WTC11 (cell line): Measurements from ENCODE around the gene TAGLN3. TPM values are rescaled to one million over a fixed set of nuclear protein-coding genes. Genes with fewer than 3 reads are reported as not detected.

ENCODE experiments used
- ATAC-seq: fragments of 200-7000 bp; cut with Tn5 transposase; 2 replicates; pipeline ENCODE4 v1.10.0; 2021; ENCODE audit warnings: mild to moderate bottlenecking, moderate library complexity
- CTCF ChIA-PET: fragments of 300-600 bp; sonication (Branson Sonifier 250); formaldehyde crosslinking; loops from one replicate; lab custom pipeline; 2021; ENCODE audit warnings: antibody characterized with exemption; lab: Charles Lee
- POLR2A ChIA-PET: fragments of 350-600 bp; sonication (Branson Sonifier 250); formaldehyde crosslinking; loops from one replicate; lab custom pipeline; 2021; ENCODE audit warnings: antibody characterized with exemption; lab: Charles Lee
- DNase-seq: peaks from one replicate; pipeline ENCODE4 v3.0.0; 2021; ENCODE audit warnings: low spot score
- H3K27ac Mint-ChIP-seq: 2 replicates; pipeline ENCODE4 v1.8.0; 2021; ENCODE audit warnings: mixed read lengths
- H3K27me3 Mint-ChIP-seq: 2 replicates; pipeline ENCODE4 v1.8.0; 2021; ENCODE audit warnings: low read depth, mild to moderate bottlenecking, moderate library complexity, mixed read lengths
- H3K36me3 Mint-ChIP-seq: 2 replicates; pipeline ENCODE4 v1.8.0; 2021; ENCODE audit warnings: mixed read lengths
- H3K4me1 Mint-ChIP-seq: 2 replicates; pipeline ENCODE4 v1.8.0; 2022; ENCODE audit warnings: mixed read lengths
- H3K4me3 Mint-ChIP-seq: 2 replicates; pipeline ENCODE4 v1.8.0; 2021; ENCODE audit warnings: mild to moderate bottlenecking, moderate library complexity, mixed read lengths
- H3K9me3 Mint-ChIP-seq: 2 replicates; pipeline ENCODE4 v1.8.0; 2021; ENCODE audit warnings: mixed read lengths
- ATF1 ChIP-seq: sonication (generic); formaldehyde crosslinking; IDR thresholded peaks from 2 replicates; pipeline ENCODE4 v1.8.1; 2023; ENCODE audit warnings: mild to moderate bottlenecking, moderate library complexity, missing genetic modification reagents
- EMX1 ChIP-seq: fragments of 250-450 bp; sonication (Bioruptor Pico); IDR thresholded peaks from 2 replicates; pipeline ENCODE4 v1.8.0; 2021; ENCODE audit warnings: mild to moderate bottlenecking
- HMGA2 ChIP-seq: fragments of 250-450 bp; sonication (Bioruptor Pico); IDR thresholded peaks from 2 replicates; pipeline ENCODE4 v1.4.0; 2021; ENCODE audit warnings: mild to moderate bottlenecking, moderate library complexity
- PRRX2 ChIP-seq: fragments of 250-450 bp; sonication (Bioruptor Pico); IDR thresholded peaks from 2 replicates; pipeline ENCODE4 v1.8.0; 2021; ENCODE audit warnings: mild to moderate bottlenecking
- SMAD4 ChIP-seq: sonication (generic); formaldehyde crosslinking; IDR thresholded peaks from 2 replicates; pipeline ENCODE4 v1.8.0; 2022; ENCODE audit warnings: mild to moderate bottlenecking, missing genetic modification reagents
- TEAD1 ChIP-seq: sonication (generic); formaldehyde crosslinking; IDR thresholded peaks from 2 replicates; pipeline ENCODE4 v1.8.0; 2022; ENCODE audit warnings: mild to moderate bottlenecking, missing genetic modification reagents
- ZNF219 ChIP-seq: sonication (generic); formaldehyde crosslinking; IDR thresholded peaks from 2 replicates; pipeline ENCODE4 v1.8.0; 2023; ENCODE audit warnings: missing genetic modification reagents, mild to moderate bottlenecking, borderline replicate concordance
- total RNA-seq: library from RNA; stranded (reverse); gene quantifications from 3 replicates; pipeline ENCODE4 v1.2.3, GENCODE V29; 2021
- TF ChIP-seq, protein P1 (sequence below): sonication (generic); formaldehyde crosslinking; IDR thresholded peaks from 2 replicates; pipeline ENCODE4 v1.8.1; 2023; ENCODE audit warnings: mild to moderate bottlenecking, missing genetic modification reagents, moderate library complexity
- TF ChIP-seq, protein P2 (sequence below): sonication (generic); formaldehyde crosslinking; IDR thresholded peaks from 2 replicates; pipeline ENCODE4 v1.8.1; 2023; ENCODE audit warnings: mild to moderate bottlenecking, missing genetic modification reagents, borderline replicate concordance
- TF ChIP-seq, protein P3 (sequence below): sonication (generic); formaldehyde crosslinking; IDR thresholded peaks from 2 replicates; pipeline ENCODE4 v1.8.0; 2022; ENCODE audit warnings: missing genetic modification reagents
- TF ChIP-seq, protein P4 (sequence below): sonication (generic); formaldehyde crosslinking; IDR thresholded peaks from 2 replicates; pipeline ENCODE4 v1.8.0; 2023; ENCODE audit warnings: missing genetic modification reagents
- TF ChIP-seq, protein P5 (sequence below): sonication (generic); formaldehyde crosslinking; IDR thresholded peaks from 2 replicates; pipeline ENCODE4 v1.8.0; 2022; ENCODE audit warnings: mild to moderate bottlenecking, missing genetic modification reagents
- TF ChIP-seq, protein P6 (sequence below): sonication (generic); formaldehyde crosslinking; IDR thresholded peaks from 2 replicates; pipeline ENCODE4 v1.8.0; 2023; ENCODE audit warnings: missing genetic modification reagents, mild to moderate bottlenecking, borderline replicate concordance
- TF ChIP-seq, protein P7 (sequence below): sonication (generic); formaldehyde crosslinking; conservative IDR thresholded peaks from 2 replicates; pipeline ENCODE4 v1.8.1; 2022; ENCODE audit warnings: mild to moderate bottlenecking, missing genetic modification reagents
- TF ChIP-seq, protein P8 (sequence below): sonication (generic); formaldehyde crosslinking; IDR thresholded peaks from 2 replicates; pipeline ENCODE4 v1.8.0; 2022; ENCODE audit warnings: mild to moderate bottlenecking, missing genetic modification reagents
- TF ChIP-seq, protein P9 (sequence below): fragments of 250-450 bp; sonication (Bioruptor Pico); IDR thresholded peaks from 2 replicates; pipeline ENCODE4 v1.9.0; 2021; ENCODE audit warnings: moderate library complexity, mild to moderate bottlenecking, inconsistent platforms, borderline replicate concordance

Gene TAGLN3
- total RNA-seq, 1 experiment from 2014 or later = 2.8 TPM

DNA sequence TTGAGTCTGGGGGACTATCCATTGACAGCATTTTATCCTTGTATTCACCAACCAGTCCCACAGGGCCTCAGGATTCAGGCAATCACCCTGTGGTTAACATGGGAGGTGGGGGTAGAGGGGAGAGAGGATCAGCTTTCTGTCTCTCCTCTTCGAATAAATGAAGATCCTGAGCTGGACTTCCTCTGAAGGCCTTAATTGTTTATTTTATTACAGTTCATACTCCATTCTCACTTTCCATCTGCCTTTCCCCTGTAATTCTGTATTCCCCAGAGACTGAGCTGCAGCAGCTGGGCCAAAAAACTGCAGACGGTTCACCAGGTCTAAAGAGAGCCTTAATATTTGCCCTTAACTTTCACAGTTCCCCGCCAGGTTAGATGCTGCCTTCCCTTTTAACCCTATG lies 11.9 kb downstream of the TAGLN3 start (continued):
- TF ChIP-seq ZNF219 (CRISPR knock-in tag) = no peak
- TF ChIP-seq, protein P1, sequence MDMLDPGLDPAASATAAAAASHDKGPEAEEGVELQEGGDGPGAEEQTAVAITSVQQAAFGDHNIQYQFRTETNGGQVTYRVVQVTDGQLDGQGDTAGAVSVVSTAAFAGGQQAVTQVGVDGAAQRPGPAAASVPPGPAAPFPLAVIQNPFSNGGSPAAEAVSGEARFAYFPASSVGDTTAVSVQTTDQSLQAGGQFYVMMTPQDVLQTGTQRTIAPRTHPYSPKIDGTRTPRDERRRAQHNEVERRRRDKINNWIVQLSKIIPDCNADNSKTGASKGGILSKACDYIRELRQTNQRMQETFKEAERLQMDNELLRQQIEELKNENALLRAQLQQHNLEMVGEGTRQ (CRISPR knock-in tag) = no peak
- TF ChIP-seq, protein P2, sequence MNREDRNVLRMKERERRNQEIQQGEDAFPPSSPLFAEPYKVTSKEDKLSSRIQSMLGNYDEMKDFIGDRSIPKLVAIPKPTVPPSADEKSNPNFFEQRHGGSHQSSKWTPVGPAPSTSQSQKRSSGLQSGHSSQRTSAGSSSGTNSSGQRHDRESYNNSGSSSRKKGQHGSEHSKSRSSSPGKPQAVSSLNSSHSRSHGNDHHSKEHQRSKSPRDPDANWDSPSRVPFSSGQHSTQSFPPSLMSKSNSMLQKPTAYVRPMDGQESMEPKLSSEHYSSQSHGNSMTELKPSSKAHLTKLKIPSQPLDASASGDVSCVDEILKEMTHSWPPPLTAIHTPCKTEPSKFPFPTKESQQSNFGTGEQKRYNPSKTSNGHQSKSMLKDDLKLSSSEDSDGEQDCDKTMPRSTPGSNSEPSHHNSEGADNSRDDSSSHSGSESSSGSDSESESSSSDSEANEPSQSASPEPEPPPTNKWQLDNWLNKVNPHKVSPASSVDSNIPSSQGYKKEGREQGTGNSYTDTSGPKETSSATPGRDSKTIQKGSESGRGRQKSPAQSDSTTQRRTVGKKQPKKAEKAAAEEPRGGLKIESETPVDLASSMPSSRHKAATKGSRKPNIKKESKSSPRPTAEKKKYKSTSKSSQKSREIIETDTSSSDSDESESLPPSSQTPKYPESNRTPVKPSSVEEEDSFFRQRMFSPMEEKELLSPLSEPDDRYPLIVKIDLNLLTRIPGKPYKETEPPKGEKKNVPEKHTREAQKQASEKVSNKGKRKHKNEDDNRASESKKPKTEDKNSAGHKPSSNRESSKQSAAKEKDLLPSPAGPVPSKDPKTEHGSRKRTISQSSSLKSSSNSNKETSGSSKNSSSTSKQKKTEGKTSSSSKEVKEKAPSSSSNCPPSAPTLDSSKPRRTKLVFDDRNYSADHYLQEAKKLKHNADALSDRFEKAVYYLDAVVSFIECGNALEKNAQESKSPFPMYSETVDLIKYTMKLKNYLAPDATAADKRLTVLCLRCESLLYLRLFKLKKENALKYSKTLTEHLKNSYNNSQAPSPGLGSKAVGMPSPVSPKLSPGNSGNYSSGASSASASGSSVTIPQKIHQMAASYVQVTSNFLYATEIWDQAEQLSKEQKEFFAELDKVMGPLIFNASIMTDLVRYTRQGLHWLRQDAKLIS (CRISPR knock-in tag) = no peak
- TF ChIP-seq, protein P3, sequence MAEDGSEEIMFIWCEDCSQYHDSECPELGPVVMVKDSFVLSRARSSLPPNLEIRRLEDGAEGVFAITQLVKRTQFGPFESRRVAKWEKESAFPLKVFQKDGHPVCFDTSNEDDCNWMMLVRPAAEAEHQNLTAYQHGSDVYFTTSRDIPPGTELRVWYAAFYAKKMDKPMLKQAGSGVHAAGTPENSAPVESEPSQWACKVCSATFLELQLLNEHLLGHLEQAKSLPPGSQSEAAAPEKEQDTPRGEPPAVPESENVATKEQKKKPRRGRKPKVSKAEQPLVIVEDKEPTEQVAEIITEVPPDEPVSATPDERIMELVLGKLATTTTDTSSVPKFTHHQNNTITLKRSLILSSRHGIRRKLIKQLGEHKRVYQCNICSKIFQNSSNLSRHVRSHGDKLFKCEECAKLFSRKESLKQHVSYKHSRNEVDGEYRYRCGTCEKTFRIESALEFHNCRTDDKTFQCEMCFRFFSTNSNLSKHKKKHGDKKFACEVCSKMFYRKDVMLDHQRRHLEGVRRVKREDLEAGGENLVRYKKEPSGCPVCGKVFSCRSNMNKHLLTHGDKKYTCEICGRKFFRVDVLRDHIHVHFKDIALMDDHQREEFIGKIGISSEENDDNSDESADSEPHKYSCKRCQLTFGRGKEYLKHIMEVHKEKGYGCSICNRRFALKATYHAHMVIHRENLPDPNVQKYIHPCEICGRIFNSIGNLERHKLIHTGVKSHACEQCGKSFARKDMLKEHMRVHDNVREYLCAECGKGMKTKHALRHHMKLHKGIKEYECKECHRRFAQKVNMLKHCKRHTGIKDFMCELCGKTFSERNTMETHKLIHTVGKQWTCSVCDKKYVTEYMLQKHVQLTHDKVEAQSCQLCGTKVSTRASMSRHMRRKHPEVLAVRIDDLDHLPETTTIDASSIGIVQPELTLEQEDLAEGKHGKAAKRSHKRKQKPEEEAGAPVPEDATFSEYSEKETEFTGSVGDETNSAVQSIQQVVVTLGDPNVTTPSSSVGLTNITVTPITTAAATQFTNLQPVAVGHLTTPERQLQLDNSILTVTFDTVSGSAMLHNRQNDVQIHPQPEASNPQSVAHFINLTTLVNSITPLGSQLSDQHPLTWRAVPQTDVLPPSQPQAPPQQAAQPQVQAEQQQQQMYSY (CRISPR knock-in tag) = no peak
- TF ChIP-seq, protein P4, sequence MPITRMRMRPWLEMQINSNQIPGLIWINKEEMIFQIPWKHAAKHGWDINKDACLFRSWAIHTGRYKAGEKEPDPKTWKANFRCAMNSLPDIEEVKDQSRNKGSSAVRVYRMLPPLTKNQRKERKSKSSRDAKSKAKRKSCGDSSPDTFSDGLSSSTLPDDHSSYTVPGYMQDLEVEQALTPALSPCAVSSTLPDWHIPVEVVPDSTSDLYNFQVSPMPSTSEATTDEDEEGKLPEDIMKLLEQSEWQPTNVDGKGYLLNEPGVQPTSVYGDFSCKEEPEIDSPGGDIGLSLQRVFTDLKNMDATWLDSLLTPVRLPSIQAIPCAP = no peak
- TF ChIP-seq, protein P5, sequence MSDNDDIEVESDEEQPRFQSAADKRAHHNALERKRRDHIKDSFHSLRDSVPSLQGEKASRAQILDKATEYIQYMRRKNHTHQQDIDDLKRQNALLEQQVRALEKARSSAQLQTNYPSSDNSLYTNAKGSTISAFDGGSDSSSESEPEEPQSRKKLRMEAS (CRISPR knock-in tag) = no peak
- TF ChIP-seq, protein P6, sequence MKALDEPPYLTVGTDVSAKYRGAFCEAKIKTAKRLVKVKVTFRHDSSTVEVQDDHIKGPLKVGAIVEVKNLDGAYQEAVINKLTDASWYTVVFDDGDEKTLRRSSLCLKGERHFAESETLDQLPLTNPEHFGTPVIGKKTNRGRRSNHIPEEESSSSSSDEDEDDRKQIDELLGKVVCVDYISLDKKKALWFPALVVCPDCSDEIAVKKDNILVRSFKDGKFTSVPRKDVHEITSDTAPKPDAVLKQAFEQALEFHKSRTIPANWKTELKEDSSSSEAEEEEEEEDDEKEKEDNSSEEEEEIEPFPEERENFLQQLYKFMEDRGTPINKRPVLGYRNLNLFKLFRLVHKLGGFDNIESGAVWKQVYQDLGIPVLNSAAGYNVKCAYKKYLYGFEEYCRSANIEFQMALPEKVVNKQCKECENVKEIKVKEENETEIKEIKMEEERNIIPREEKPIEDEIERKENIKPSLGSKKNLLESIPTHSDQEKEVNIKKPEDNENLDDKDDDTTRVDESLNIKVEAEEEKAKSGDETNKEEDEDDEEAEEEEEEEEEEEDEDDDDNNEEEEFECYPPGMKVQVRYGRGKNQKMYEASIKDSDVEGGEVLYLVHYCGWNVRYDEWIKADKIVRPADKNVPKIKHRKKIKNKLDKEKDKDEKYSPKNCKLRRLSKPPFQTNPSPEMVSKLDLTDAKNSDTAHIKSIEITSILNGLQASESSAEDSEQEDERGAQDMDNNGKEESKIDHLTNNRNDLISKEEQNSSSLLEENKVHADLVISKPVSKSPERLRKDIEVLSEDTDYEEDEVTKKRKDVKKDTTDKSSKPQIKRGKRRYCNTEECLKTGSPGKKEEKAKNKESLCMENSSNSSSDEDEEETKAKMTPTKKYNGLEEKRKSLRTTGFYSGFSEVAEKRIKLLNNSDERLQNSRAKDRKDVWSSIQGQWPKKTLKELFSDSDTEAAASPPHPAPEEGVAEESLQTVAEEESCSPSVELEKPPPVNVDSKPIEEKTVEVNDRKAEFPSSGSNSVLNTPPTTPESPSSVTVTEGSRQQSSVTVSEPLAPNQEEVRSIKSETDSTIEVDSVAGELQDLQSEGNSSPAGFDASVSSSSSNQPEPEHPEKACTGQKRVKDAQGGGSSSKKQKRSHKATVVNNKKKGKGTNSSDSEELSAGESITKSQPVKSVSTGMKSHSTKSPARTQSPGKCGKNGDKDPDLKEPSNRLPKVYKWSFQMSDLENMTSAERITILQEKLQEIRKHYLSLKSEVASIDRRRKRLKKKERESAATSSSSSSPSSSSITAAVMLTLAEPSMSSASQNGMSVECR (CRISPR knock-in tag) = no peak
- TF ChIP-seq SMAD4 (CRISPR knock-in tag) = no peak

DNA sequence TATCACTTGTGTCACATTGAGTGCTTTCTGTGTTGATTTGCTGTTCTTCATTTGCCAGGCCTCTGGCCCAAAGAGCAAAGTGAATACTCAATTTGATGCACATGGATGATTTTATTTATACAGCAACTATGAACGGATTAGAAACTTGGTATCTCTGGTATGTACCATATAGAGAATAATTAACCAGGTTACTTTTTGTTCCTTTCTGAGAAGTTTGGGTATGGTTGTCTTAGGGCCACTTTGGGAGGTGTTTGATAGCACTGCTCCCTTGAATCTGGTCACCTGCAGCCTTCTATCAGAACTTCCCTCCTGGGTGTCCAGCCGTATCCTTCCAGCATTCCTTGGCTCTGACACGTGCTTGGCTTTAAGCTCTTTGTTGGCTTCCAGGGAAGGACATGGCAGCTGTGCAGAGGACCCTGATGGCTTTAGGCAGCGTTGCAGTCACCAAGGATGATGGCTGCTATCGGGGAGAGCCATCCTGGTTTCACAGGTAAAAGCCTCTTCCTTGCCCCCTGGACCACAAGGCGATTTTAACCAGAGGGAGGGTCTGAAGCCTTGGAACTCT lies 12.7 kb downstream of the TAGLN3 start:
- H3K4me1 Mint-ChIP-seq = peaks cover 9% of the 10 kb centered on the region; the same call in 1 of the 2 replicates
- ChIA-PET POLR2A (no interaction called here), CTCF (interaction anchor here (0.6 to 3.4 kb wide), 2 partner anchors 11 to 320 kb away, joined by 3 to 95 read pairs; partner anchors contain the start of gene TAGLN3)
- H3K27me3 Mint-ChIP-seq = no peaks in the 10 kb centered on the region
- TF ChIP-seq PRRX2 (CRISPR knock-in tag) (no peak), TEAD1 (CRISPR knock-in tag) (no peak), HMGA2 (CRISPR knock-in tag) (no peak), ATF1 (no peak), EMX1 (no peak)
- TF ChIP-seq, protein P7, sequence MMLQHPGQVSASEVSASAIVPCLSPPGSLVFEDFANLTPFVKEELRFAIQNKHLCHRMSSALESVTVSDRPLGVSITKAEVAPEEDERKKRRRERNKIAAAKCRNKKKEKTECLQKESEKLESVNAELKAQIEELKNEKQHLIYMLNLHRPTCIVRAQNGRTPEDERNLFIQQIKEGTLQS (CRISPR knock-in tag) = no peak
- TF ChIP-seq, protein P8, sequence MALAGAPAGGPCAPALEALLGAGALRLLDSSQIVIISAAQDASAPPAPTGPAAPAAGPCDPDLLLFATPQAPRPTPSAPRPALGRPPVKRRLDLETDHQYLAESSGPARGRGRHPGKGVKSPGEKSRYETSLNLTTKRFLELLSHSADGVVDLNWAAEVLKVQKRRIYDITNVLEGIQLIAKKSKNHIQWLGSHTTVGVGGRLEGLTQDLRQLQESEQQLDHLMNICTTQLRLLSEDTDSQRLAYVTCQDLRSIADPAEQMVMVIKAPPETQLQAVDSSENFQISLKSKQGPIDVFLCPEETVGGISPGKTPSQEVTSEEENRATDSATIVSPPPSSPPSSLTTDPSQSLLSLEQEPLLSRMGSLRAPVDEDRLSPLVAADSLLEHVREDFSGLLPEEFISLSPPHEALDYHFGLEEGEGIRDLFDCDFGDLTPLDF = no peak
- TF ChIP-seq, protein P9, sequence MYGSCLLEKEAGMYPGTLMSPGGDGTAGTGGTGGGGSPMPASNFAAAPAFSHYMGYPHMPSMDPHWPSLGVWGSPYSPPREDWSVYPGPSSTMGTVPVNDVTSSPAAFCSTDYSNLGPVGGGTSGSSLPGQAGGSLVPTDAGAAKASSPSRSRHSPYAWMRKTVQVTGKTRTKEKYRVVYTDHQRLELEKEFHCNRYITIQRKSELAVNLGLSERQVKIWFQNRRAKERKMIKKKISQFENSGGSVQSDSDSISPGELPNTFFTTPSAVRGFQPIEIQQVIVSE (CRISPR knock-in tag) = no peak
- H3K4me3 Mint-ChIP-seq = no peak overlapping the region
- H3K36me3 Mint-ChIP-seq = no peaks in the 10 kb centered on the region
- H3K27ac Mint-ChIP-seq = no peak overlapping the region; the same call in 1 of the 2 replicates
- no peaks in the 10 kb centered on the region for H3K9me3 Mint-ChIP-seq
- ATAC-seq = no peak
- DNase-seq = no peak
